GM12875 (cell line): ENCODE measurements around the gene ADSS2.

Experiments used
- H3K4me3 ChIP-seq: one replicate; pipeline ENCODE4 v1.5.1; 2011; ENCODE audit warnings: low read depth, low read length, control low read depth
- CTCF ChIP-seq: IDR thresholded peaks from 2 replicates; pipeline ENCODE4 v1.5.1; 2011; ENCODE audit warnings: low read depth, mild to moderate bottlenecking, control low read depth, inconsistent platforms, low read length, moderate library complexity, borderline replicate concordance; ENCODE audit not compliant: insufficient read depth

Gene ADSS2

DNA sequence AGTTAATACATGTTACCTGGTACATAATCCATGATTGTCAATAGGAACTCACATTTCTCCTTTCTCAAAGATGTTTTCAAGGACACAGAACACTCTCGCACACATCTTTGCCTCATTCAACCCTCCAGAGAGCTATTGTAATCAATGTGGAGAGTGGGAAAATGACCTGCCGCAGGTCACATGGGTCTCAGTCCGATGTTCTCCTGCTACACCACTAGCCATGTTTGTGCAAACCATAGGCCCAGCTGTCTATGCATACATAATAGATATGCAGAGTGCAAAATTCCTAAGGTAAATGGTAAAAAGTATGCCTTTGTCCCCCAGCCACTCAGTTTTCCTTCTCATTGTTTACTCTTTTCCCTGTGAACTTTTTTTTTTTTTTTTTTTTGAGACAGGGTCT is 89.2 kb downstream of the ADSS2 start:
- TF ChIP-seq CTCF: no peak
- no peak overlapping the region for H3K4me3 ChIP-seq

DNA sequence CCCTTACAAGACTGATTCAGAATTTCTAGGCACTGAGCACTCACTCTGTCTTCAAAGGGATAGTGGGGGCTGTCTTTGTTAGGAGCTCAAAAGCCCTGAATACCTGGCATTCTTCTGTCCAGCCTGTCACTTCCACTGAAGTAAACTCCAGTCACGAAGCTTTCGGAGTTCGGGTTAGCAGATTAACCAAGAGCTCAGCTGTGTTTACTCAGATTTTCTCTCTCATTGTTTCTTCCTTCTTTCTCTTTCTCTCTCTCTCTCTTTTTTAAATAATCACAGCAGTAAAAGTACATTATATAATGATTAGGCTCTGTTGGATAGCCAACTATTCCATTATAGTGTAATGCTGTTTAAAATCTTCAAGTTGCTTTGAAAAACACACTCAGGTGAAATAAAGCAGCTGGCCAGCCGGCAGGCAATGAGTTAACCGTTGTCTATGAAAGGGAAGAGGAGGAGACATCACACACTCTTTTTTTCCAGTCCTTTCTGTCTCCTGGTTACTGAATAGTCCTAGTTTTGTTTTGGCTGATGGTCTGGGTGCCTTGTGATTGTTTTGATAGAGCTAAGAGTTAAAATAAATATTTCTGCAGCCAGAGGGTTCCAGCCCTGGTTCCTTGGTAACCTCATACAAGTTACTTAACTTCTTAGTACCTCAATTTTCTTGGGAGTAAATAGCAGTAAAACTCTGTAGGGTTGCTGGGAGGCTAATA is 89.8 kb downstream of the ADSS2 start:
- no peak for TF ChIP-seq CTCF
- no peak overlapping the region for H3K4me3 ChIP-seq
